NCI-H526 (cell line): ENCODE results near the gene SYNJ2.

ENCODE experiments used
- DNase-seq, 2 experiments: peaks; one replicate each; lab custom pipeline; 2025; lab: John Stamatoyannopoulos, UW

SYNJ2 gene

GRCh38 chr6:158056804-158057203 lies 75.1 kb downstream of the SYNJ2 start:
- DNase-seq = no peak

GRCh38 chr6:158057213-158057987 lies 75.7 kb downstream of the SYNJ2 start:
- no peak for DNase-seq

DNA sequence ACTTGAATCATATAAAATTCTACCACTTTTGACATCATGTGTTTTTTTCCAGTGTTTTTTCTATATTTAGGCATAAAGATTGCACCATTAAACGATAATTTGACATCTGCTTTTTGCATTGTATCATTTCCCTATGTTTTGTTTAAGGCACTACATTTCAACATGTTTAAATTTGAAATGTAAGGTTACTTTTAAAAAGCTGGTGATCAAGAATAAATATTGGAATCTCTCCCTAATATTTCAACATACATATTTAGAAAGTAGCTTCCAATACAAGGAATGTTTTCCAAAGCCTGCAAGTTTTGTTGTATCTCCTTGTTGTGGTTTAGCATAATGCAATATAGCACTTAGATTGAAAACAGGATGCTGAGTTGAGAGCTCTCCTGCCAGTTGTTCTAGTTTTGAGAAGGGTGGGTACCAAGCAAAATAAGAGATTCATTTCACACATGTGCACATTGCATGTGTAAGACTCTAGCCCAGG lies 76.5 kb downstream of the SYNJ2 start:
- DNase-seq = no peak

GRCh38 chr6:158059108-158059507 lies 77.4 kb downstream of the SYNJ2 start:
- DNase-seq = no peak

DNA sequence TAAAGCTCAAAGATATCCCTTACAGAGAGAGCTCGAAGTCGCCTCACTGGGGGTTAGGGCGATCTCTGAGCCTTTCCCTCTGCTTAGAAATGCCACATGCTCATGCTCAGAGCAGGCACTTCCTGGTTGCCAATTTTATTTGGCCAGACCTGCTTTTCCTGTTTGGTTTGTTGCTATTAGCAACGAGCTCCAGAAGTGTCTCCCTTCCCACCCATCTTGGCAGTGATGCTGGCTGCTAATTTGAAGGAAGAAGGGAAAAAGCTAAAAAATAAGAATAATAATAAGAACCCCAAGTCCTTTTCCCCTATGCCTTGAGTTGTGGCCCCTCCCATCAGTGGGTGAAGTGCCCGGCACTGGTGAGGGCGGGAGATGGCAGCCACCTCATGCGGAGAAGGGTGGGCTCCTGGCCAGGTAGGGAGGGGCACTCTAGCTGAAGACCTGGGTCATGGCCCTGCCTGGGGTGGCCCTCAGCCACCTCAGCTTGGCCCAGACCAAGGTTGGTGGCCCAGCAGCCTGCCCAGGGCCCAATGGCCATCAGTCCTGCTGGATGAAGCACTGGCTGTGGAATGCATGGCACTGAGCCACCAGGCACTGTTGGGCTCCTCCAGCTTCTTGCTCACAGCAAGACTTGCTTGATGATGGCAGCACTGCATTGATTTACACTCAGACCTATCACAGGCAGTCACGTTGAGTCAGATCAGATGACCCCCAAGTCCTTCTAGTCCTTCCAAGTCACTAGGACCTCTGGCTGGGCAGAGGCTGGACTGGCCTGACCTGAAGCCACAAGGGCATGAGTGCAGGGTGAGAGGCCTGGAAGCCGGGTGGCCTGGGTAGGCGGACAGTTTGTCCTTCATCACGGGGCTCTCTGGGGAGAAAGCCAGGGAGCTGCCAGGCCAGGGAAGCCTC lies 79.0 kb downstream of the SYNJ2 start:
- peak in 1 of 2 experiments; percentile 58 for DNase-seq

DNA sequence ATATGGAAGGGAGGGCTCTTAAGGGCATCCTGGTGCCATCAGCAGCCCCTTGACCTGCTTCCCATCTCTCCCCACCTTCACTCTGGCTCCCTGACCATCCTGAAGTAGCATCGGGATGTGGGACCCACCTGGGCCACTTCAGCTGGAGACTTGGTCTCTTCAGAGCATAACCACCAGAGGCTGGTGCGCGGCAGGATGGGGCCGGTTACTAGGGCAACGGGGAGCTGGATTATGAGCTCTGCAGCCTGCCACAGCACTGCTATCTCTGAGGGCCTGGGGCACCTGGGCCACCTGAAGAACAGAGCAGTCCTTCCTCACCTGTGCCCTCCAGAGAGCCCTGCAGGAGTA lies 79.7 kb downstream of the SYNJ2 start:
- no peak for DNase-seq

- DNase-seq = no peak
Measured at GRCh38 chr6:158061709-158062461, 80.2 kb downstream of the SYNJ2 start.

- no peak for DNase-seq
Measured at GRCh38 chr6:158063736-158064135, 82.1 kb downstream of the SYNJ2 start.

DNA sequence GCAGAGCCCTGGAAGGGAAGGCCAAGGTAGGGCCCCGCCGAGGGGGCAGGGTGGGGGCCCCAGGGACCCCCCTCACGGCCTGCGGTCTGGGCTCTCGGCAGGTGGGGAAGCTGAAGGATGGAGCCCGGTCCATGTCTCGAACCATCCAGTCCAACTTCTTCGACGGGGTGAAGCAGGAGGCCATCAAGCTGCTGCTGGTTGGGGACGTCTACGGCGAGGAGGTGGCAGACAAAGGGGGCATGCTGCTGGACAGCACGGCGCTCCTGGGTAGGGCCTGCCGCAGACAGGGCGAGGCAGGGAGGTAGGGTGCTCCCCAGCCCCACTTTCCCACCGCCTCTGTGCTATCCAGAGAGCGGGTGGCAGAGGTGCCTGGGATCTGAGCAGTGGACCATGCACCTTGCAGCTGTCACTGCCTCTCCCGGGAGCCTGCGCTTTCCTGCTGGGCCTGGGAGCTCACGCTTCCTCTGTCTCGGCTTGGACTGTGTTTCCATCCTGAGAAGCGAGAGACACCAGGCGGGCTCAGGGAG lies 83.1 kb downstream of the SYNJ2 start:
- no peak for DNase-seq

- no peak for DNase-seq
Measured at GRCh38 chr6:158066136-158066781, 84.6 kb downstream of the SYNJ2 start.

- no peak for DNase-seq
Measured at GRCh38 chr6:158067436-158068015, 85.9 kb downstream of the SYNJ2 start.

GRCh38 chr6:158068156-158068892 lies 86.7 kb downstream of the SYNJ2 start:
- DNase-seq = no peak

- DNase-seq = no peak
Measured at GRCh38 chr6:158068893-158069799, 87.5 kb downstream of the SYNJ2 start.

GRCh38 chr6:158069800-158070195 lies 88.1 kb downstream of the SYNJ2 start:
- no peak for DNase-seq

- no peak for DNase-seq
Measured at GRCh38 chr6:158070513-158070912, 88.8 kb downstream of the SYNJ2 start.

DNA sequence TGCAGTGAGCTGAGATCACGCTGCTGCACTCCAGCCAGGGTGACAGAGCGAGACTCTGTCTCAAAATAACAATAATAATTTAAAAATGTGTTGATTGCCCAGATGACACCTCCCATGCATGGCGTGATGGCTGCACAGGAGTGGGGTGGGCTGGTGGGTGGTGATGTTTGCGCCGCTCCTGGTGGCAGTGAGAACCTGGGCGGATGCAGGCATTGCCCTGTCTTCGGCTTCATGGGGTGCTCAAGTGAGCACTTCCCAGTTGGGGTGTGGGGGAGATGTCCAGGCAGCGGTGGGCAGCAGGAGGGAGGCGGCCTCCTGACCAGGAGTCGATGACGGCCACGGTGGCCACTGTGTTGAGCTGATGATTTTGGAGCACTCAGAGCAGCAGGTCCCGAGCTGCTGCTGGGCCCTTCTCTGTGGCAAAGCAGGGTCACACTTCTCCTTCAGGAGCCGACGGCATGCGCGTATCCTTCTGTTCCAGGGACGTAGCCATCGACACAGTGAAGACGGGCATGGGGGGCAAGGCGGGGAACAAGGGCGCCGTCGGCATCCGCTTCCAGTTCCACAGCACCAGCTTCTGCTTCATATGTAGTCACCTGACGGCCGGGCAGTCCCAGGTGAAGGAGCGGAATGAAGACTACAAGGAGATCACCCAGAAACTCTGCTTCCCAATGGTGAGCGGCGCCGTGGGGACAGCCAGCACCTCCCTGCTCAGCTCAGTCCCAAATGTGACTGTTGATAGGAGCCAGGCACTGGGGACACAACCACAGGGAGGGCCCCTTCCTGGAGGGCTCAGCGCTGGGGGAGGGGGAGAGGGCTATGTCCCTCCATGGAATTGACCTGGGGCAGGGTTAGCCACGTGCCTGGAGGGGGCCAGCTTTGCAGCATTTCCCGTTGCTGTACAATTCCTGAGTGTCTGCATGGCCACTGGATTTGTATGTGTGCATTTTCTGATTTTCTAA lies 89.7 kb downstream of the SYNJ2 start:
- DNase-seq = no peak

DNA sequence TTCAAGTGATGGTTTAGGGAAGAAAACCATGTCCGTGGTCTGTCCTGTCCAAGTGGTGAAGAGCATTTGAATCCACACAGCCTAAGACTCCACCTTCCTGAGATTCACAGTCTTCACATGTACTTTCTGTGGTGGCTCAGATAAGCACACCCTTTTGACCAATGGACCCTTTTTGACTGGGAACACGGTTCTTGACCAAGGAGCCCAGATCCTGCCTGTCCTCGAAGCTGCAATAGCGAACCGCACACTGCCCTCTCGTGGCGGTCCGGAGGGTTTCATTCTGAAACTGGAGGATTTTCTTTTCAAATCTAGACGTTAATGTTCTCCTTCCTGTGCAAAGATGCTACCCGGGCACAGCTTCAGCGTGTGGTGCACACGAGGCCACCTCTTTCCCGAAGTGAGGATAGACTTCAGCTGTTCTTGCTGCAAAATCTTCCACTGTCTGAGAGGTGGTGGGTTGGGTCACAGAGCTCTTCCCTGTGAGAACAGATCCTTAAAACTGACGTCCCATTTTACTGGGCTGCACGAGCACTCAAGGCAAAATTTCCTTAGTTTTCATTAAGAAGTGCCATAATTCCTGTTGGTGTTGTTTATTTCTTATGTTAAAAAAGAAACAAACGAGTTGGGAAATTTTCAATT lies 90.5 kb downstream of the SYNJ2 start:
- peak; percentile 2 to 74 for DNase-seq

GRCh38 chr6:158073776-158074175 lies 92.1 kb downstream of the SYNJ2 start:
- no peak for DNase-seq
